Measurements from ENCODE around the gene UQCRQ. TPM values are rescaled to one million over a fixed set of nuclear protein-coding genes. Genes with fewer than 3 reads are reported as not detected.

Gene UQCRQ
- total RNA-seq (100 to 1,000 TPM; 595 to 615 TPM), polyA plus RNA-seq (663 TPM)

DNA sequence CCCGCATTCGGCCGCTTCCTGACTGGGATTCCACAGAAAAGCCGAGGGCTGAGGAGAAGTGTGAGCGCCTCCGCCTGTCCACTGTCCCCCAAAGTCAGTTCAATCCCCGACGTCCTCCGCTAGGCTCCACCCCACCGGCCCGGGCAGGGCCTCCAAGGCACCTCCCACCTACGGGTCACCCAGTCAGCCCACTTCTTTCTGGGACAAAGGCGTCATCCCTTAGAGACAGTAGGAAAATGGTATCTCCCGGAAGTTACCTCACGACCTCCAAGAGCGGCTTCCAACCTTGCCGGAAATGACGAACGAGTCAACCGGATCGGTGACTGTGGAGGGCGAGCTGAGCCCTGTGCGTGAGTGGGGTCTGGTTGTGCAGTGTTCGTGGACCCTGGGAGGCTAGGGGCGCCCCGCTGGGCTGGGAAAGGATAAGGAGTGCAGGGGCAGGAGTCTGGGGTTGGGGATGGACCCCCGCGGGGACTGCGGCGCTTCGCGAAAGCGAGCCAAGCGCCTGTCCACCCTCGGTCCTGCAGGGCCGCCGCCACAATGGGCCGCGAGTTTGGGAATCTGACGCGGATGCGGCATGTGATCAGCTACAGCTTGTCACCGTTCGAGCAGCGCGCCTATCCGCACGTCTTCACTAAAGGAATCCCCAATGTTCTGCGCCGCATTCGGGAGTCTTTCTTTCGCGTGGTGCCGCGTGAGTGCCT, at the start of gene UQCRQ, which contains the start of gene GDF9:
Gene UQCRQ, plus strand, starts transcription at position 301 of the 704 bp plus-strand sequence. Its CDS starts 240 bp downstream, at position 541.
Gene GDF9, minus strand, starts transcription at position 128 of the 704 bp plus-strand sequence. CDS start 1,936 bp downstream, outside the sequence.
- ChIA-PET POLR2A (interaction anchor here (0.5 to 2.4 kb wide), 4 partner anchors 98 to 185 kb away, joined by 3 to 9 read pairs (median 4); partner anchors contain the start of genes HSPA4 and KIF3A), CTCF (interaction anchor here (0.7 to 1.5 kb wide), 6 partner anchors 16 to 480 kb away, joined by 3 to 4 read pairs (median 3); partner anchors contain the start of gene CCNI2)
- Mint-ChIP-seq H3K27me3 (peaks cover 0 to 2% of the 10 kb centered on the region in 2 donors), H3K27ac (peak within 1 kb of the TSS; percentile 92 to 100 (median 100)), H3K36me3 (peaks cover 0 to 41% (median 3%) of the 10 kb centered on the region in 3 donors), H3K4me3 (peak within 1 kb of the TSS; percentile 90 to 100 (median 99)), H3K4me1 (peaks cover 23 to 37% (median 35%) of the 10 kb centered on the region in 3 donors), H3K9me3 (no peaks in the 10 kb centered on the region)
- no peaks in the 10 kb centered on the region for H3K36me3 ChIP-seq (ENCODE audit: insufficient read depth, low read length)
- no peaks in the 10 kb centered on the region for H3K27me3 ChIP-seq (ENCODE audit: insufficient read depth, low read length, poor library complexity, severe bottlenecking)
- H3K4me3 ChIP-seq (ENCODE audit: low read length) = peak within 1 kb of the TSS; percentile 88
- peak within 1 kb of the TSS; percentile 96 for H3K27ac ChIP-seq (ENCODE audit: low read depth, low read length)
- peak; percentile 87 to 97 (median 93) for DNase-seq
- H3K9me3 ChIP-seq (ENCODE audit: low read length) = no peaks in the 10 kb centered on the region
- H3K4me1 ChIP-seq (ENCODE audit: insufficient read depth, low read length) = peaks cover 17% of the 10 kb centered on the region

DNA sequence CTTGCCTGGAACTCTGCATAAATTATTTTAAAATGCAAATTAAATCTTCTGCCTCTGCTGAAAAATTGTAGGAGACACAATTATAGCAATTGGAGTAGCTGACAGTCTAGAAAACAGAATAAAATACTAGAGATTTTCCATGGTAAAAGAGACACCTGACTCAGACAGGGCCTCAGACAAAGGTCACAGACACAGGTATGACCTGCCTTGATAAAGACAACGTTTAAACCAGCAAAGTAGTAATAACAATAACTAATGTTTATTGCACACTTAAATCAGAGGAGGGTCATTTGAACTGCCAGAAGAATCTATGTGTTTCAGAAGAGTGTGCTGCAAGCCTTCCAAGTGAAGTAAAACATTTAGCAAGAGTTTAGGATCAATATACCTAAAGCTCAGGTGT, 49.4 kb upstream of the UQCRQ start:
- DNase-seq = no peak
- Mint-ChIP-seq H3K36me3 (no peaks in the 10 kb centered on the region), H3K4me1 (peaks cover 7 to 19% (median 17%) of the 10 kb centered on the region in 3 donors), H3K9me3 (no peaks in the 10 kb centered on the region), H3K27ac (no peak overlapping the region), H3K27me3 (peaks cover 21 to 29% of the 10 kb centered on the region in 2 donors), H3K4me3 (peak overlapping the region in 1 of 7 donors; percentile 24)
- Histone ChIP-seq H3K27me3 (ENCODE audit: insufficient read depth, low read length, poor library complexity, severe bottlenecking) (peaks cover 11% of the 10 kb centered on the region), H3K27ac (ENCODE audit: low read depth, low read length) (no peak overlapping the region), H3K4me1 (ENCODE audit: insufficient read depth, low read length) (peaks cover 13% of the 10 kb centered on the region), H3K36me3 (ENCODE audit: insufficient read depth, low read length) (no peaks in the 10 kb centered on the region), H3K4me3 (ENCODE audit: low read length) (no peak overlapping the region), H3K9me3 (ENCODE audit: low read length) (no peaks in the 10 kb centered on the region)
- ChIA-PET POLR2A (no interaction called here), CTCF (interaction anchor here (1.0 to 4.5 kb wide), 4 partner anchors 12 to 430 kb away, joined by 3 to 47 read pairs (median 16); partner anchors contain the start of genes CCNI2 and SHROOM1)

DNA sequence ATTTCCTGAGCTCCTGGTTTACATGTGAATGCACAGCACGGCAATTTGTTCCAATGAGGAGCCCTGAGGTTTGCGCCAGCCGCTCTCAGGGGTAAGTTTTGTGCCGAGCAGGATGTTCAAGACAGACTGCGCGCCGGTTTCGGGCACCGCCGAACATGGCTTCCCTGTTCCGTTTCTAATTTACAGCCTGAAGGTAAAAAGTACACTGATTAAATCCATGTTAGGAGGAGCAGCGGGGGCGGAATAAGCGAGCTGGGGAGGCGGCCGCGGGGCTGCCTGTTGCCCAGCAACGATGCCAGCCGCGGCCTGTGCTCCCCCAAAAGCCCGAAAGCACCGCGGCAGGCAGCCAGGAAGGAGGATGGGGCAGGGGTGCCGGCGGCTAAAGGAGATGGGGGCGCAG, 47.0 kb upstream of the UQCRQ start:
- ChIA-PET POLR2A (interaction anchor here (1.0 to 1.1 kb wide), 2 partner anchors 9 to 72 kb away, joined by 3 read pairs; partner anchors contain the start of gene CCNI2), CTCF (interaction anchor here (0.7 to 4.5 kb wide), 34 partner anchors 9 to 629 kb away, joined by 3 to 47 read pairs (median 4); partner anchors contain the start of genes CCNI2, IL13, KIF3A and SEPTIN8)
- Histone ChIP-seq H3K27me3 (ENCODE audit: insufficient read depth, low read length, poor library complexity, severe bottlenecking) (peaks cover 8% of the 10 kb centered on the region), H3K36me3 (ENCODE audit: insufficient read depth, low read length) (no peaks in the 10 kb centered on the region), H3K4me1 (ENCODE audit: insufficient read depth, low read length) (peaks cover 6% of the 10 kb centered on the region), H3K27ac (ENCODE audit: low read depth, low read length) (no peak overlapping the region), H3K4me3 (ENCODE audit: low read length) (no peak overlapping the region), H3K9me3 (ENCODE audit: low read length) (no peaks in the 10 kb centered on the region)
- H3K9me3 Mint-ChIP-seq = no peaks in the 10 kb centered on the region
- H3K4me3 Mint-ChIP-seq = peak overlapping the region in 3 of 7 donors; percentile 43 to 59 (median 49)
- peaks cover 20 to 28% of the 10 kb centered on the region in 2 donors for H3K27me3 Mint-ChIP-seq
- H3K27ac Mint-ChIP-seq = no peak overlapping the region
- H3K4me1 Mint-ChIP-seq = peaks cover 0 to 8% (median 6%) of the 10 kb centered on the region in 3 donors
- H3K36me3 Mint-ChIP-seq = no peaks in the 10 kb centered on the region
- peak in 1 of 5 donors; percentile 19 for DNase-seq

DNA sequence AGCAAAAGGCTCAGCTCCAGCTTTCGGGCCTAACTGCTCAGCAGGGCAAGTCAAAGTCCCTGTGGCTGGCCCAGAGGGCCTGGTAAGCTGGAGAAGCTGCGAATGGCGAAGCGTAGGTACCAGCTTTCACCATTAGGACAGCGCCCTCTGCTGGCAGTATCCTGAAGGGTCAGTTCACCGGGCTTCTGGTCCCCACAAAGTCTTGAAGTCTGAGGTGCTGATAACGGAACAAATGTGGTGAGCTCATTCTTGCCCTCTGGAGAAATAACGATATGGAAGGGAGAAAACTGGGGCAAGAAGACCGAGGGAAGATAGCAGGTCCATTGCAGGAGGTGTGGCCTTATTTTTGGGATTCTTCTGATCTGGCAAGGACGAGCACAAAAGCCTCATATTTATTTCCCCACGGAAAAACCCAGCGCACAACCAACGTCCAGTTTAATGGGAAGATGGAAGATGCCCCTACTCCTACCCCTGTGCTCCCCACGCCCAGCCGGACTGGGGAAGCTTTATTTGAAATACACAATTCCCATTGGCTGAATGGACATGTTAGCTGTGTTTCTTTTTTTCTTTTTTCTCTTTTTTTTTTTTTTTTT, 46.2 kb upstream of the UQCRQ start:
- Mint-ChIP-seq H3K27ac (peak overlapping the region in 3 of 8 donors; percentile 1 to 72 (median 48)), H3K4me1 (peaks cover 0 to 6% (median 6%) of the 10 kb centered on the region in 3 donors), H3K9me3 (no peaks in the 10 kb centered on the region), H3K4me3 (peak overlapping the region in 1 of 7 donors; percentile 69), H3K27me3 (peaks cover 24 to 34% of the 10 kb centered on the region in 2 donors), H3K36me3 (no peaks in the 10 kb centered on the region)
- H3K9me3 ChIP-seq (ENCODE audit: low read length) = no peaks in the 10 kb centered on the region
- no peak overlapping the region for H3K4me3 ChIP-seq (ENCODE audit: low read length)
- peaks cover 6% of the 10 kb centered on the region for H3K4me1 ChIP-seq (ENCODE audit: insufficient read depth, low read length)
- DNase-seq = peak; percentile 73 to 90 (median 80)
- H3K27me3 ChIP-seq (ENCODE audit: insufficient read depth, low read length, poor library complexity, severe bottlenecking) = peaks cover 15% of the 10 kb centered on the region
- H3K27ac ChIP-seq (ENCODE audit: low read depth, low read length) = no peak overlapping the region
- POLR2A ChIA-PET = interaction anchor here (1.0 to 1.1 kb wide), 2 partner anchors 8 to 73 kb away, joined by 3 read pairs; partner anchors contain the start of gene CCNI2
- CTCF ChIA-PET = interaction anchor here (0.6 to 4.5 kb wide), 45 partner anchors 9 to 1853 kb away, joined by 3 to 47 read pairs (median 4); partner anchors contain the start of genes CCNI2, IL13, KIF3A and SEPTIN8
- H3K36me3 ChIP-seq (ENCODE audit: insufficient read depth, low read length) = no peaks in the 10 kb centered on the region

DNA sequence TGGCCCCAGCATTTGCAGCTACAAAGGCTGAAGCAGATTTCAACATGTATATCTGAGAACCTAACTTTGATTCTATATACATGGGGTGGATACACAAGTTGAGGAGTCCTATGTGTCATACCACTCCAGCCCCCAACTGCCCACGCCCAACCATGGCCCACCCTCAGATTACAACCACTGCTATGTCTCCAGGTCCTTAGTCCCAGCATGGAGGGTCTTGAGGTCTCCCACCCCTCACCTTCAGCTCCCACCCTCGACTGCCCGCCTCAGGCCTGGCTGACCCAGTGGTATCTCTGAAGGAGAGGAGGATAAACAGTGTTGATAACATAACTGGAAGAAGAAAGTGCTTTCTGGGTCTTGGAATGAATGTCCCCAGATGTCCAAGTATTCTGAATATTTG, 45.1 kb upstream of the UQCRQ start:
- H3K9me3 Mint-ChIP-seq = no peaks in the 10 kb centered on the region
- CTCF ChIA-PET = interaction anchor here (0.9 to 4.5 kb wide), 9 partner anchors 9 to 416 kb away, joined by 3 to 29 read pairs (median 5); partner anchors contain the start of genes CCNI2, GDF9, SHROOM1 and UQCRQ
- no peak overlapping the region for H3K4me3 Mint-ChIP-seq
- no peak overlapping the region for H3K27ac Mint-ChIP-seq
- no peak overlapping the region for H3K4me3 ChIP-seq (ENCODE audit: low read length)
- no peaks in the 10 kb centered on the region for H3K36me3 Mint-ChIP-seq
- no peaks in the 10 kb centered on the region for H3K9me3 ChIP-seq (ENCODE audit: low read length)
- peaks cover 0 to 12% (median 6%) of the 10 kb centered on the region in 3 donors for H3K4me1 Mint-ChIP-seq
- peaks cover 22% of the 10 kb centered on the region for H3K27me3 ChIP-seq (ENCODE audit: insufficient read depth, low read length, poor library complexity, severe bottlenecking)
- peaks cover 28 to 39% of the 10 kb centered on the region in 2 donors for H3K27me3 Mint-ChIP-seq
- no peaks in the 10 kb centered on the region for H3K36me3 ChIP-seq (ENCODE audit: insufficient read depth, low read length)
- peaks cover 11% of the 10 kb centered on the region for H3K4me1 ChIP-seq (ENCODE audit: insufficient read depth, low read length)
- H3K27ac ChIP-seq (ENCODE audit: low read depth, low read length) = no peak overlapping the region
- no peak for DNase-seq
- POLR2A ChIA-PET = no interaction called here

DNA sequence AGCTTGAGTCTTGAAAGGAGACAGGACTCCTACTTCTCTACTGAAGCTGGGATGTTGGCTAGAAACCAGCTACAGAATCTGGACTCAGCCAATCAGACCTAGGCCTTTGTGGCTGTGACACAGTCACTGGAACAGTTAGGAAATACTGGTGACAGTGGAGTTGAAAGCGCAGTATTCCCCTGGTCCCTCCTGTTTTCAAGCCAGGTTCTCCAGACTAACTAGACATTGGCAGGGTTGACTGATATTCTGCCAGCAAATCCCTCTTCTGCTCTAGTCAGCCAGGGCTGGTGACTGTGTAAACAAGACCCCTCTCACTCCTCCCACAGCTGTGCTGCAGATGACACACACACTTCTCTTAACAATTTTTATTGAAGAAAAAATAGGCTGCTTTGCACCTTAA, 44.7 kb upstream of the UQCRQ start:
- CTCF ChIA-PET = interaction anchor here (0.9 to 2.8 kb wide), 3 partner anchors 8 to 68 kb away, joined by 3 to 13 read pairs (median 3); partner anchors contain the start of genes GDF9, SHROOM1 and UQCRQ
- H3K27me3 ChIP-seq (ENCODE audit: insufficient read depth, low read length, poor library complexity, severe bottlenecking) = peaks cover 27% of the 10 kb centered on the region
- peak overlapping the region in 1 of 7 donors; percentile 45 for H3K4me3 Mint-ChIP-seq
- H3K27ac ChIP-seq (ENCODE audit: low read depth, low read length) = no peak overlapping the region
- no peak overlapping the region for H3K27ac Mint-ChIP-seq
- H3K4me1 ChIP-seq (ENCODE audit: insufficient read depth, low read length) = peaks cover 11% of the 10 kb centered on the region
- H3K36me3 Mint-ChIP-seq = no peaks in the 10 kb centered on the region
- no peaks in the 10 kb centered on the region for H3K36me3 ChIP-seq (ENCODE audit: insufficient read depth, low read length)
- POLR2A ChIA-PET = no interaction called here
- no peak for DNase-seq
- H3K4me3 ChIP-seq (ENCODE audit: low read length) = no peak overlapping the region
- no peaks in the 10 kb centered on the region for H3K9me3 Mint-ChIP-seq
- H3K27me3 Mint-ChIP-seq = peaks cover 32 to 43% of the 10 kb centered on the region in 2 donors
- no peaks in the 10 kb centered on the region for H3K9me3 ChIP-seq (ENCODE audit: low read length)
- peaks cover 0 to 13% (median 6%) of the 10 kb centered on the region in 3 donors for H3K4me1 Mint-ChIP-seq

DNA sequence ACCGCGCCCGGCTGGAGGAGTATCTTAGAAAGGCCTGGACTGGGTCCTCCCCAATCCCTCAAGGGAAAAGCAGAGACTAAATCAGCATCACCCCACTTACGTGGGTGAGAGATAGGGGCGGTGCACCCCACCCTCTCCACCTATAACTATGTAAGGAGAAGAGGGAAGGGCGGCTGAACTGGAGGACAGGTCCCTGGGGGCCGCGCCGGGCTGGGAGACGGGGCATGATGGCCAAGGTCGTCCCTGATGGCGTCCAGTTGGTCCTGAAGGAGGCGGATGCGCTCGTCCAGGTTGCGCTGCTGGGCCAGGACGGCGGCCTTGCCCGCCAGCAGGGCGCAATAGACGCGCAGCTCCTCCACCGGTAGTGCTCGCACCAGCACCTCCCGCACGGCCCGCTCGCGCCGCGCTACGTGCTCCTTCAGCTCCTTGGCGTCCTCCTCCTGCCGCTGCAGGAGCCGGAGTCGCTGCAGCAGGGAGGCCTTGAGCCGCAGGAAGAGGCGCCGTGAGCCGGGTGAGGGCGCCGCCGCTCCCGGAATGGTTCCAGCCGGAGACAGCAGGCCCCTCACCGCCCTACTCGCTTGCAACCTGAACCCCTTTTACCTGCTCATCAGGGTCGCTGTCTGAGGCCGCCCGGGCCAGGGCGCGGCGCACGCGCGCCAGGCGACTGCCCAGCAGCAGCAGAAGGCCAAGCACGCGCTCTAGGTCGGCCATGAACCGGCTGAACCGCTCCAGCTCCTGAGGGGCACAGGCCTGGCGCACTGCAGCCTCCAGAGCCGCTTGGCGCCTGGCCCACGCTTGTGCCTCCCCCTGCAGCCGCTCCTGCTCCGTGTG, 43.6 kb upstream of the UQCRQ start:
- Mint-ChIP-seq H3K4me3 (no peak overlapping the region), H3K4me1 (peaks cover 0 to 13% (median 6%) of the 10 kb centered on the region in 3 donors), H3K27ac (no peak overlapping the region), H3K36me3 (no peaks in the 10 kb centered on the region), H3K9me3 (no peaks in the 10 kb centered on the region), H3K27me3 (peaks cover 42 to 53% of the 10 kb centered on the region in 2 donors)
- DNase-seq = no peak
- Histone ChIP-seq H3K9me3 (ENCODE audit: low read length) (no peaks in the 10 kb centered on the region), H3K27ac (ENCODE audit: low read depth, low read length) (no peak overlapping the region), H3K36me3 (ENCODE audit: insufficient read depth, low read length) (no peaks in the 10 kb centered on the region), H3K4me3 (ENCODE audit: low read length) (no peak overlapping the region), H3K4me1 (ENCODE audit: insufficient read depth, low read length) (peaks cover 11% of the 10 kb centered on the region), H3K27me3 (ENCODE audit: insufficient read depth, low read length, poor library complexity, severe bottlenecking) (peaks cover 28% of the 10 kb centered on the region)
- CTCF ChIA-PET = interaction anchor here (0.8 to 1.4 kb wide), 2 partner anchors 10 to 41 kb away, joined by 3 to 4 read pairs; partner anchors contain the start of gene SOWAHA
- POLR2A ChIA-PET = no interaction called here

All from CD8-positive, alpha-beta memory T cell (primary cell).